BJ (cell line): Measurements from ENCODE around the gene NLE1. TPM values are rescaled to one million over a fixed set of nuclear protein-coding genes. Genes with fewer than 3 reads are reported as not detected.

ENCODE experiments used
- CTCF ChIA-PET: fragments of 350-600 bp; formaldehyde crosslinking; extraction: SDS; loops from one replicate; lab custom pipeline; 2021; ENCODE audit warnings: antibody characterized with exemption, inconsistent platforms; lab: Yijun Ruan, JAX
- POLR2A ChIA-PET: fragments of 300-600 bp; sonication (Branson Sonifier 250); formaldehyde crosslinking; extraction: SDS; loops from one replicate; lab custom pipeline; 2021; ENCODE audit warnings: antibody characterized with exemption; lab: Charles Lee
- DNase-seq: peaks from one replicate; pipeline ENCODE4 v3.0.0-alpha.2; 2011; ENCODE audit warnings: low read depth
- H3K27me3 ChIP-seq: 2 replicates; pipeline ENCODE4 v1.6.0; 2011; ENCODE audit warnings: low read length; ENCODE audit not compliant: control insufficient read depth, insufficient read depth
- H3K36me3 ChIP-seq: 2 replicates; pipeline ENCODE4 v1.5.1; 2011; ENCODE audit warnings: low read length; ENCODE audit not compliant: control insufficient read depth, insufficient read depth
- H3K4me3 ChIP-seq: 2 replicates; pipeline ENCODE4 v1.5.1; 2011; ENCODE audit warnings: low read depth, mild to moderate bottlenecking, control low read depth, low read length
- CTCF ChIP-seq: IDR thresholded peaks from 2 replicates; pipeline ENCODE4 v1.5.1; 2011; ENCODE audit warnings: low read depth, mild to moderate bottlenecking, control low read depth, inconsistent platforms, low read length, moderate library complexity; ENCODE audit not compliant: insufficient read depth
- polyA plus RNA-seq: library from polyadenylated mRNA; depleted of rRNA; stranded (reverse); fragments of >200 nt; gene quantifications from 2 replicates; pipeline ENCODE4 v1.2.3, GENCODE V29; 2011

Gene NLE1
- polyA plus RNA-seq, 1 experiment, result 14.9 TPM

- no peaks in the 10 kb centered on the region for H3K27me3 ChIP-seq
- no peak for TF ChIP-seq CTCF
- no peaks in the 10 kb centered on the region for H3K36me3 ChIP-seq
- H3K4me3 ChIP-seq, result peak overlapping the region; percentile 85
- no peak for DNase-seq
- ChIA-PET CTCF (no interaction called here), POLR2A (no interaction called here)
Measured at GRCh38 chr17:35088356-35088880, 53.7 kb downstream of the NLE1 start.

DNA sequence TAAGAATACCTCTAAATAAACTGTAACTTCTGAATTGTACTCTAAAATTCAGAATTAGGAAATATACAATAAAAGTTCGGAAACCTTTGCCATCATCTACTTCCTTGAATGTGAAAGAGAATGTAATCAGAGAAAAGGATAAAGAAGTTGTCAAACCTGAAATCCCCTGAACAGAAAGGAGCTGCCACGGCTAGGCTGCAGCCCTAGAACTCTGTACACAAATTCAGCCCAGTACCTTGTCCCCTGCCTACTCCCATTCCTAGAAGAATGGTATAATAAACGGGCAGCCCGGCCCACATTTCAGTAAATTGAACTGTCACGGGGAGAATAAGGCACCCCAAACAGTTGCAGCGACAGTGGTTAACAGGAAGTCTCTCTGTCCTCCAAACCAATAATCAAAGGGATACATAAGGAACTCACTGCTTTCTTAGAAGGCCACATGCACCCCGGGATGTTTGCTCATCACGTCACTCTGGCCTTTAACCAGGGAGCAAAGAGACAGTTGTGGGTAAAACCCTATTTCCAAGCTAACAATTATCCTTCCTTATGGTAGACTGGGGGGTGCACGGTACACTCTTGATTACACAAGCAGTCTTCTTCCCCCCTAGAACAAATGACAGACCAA is 54.3 kb downstream of the NLE1 start:
- TF ChIP-seq CTCF, result no peak
- ChIA-PET POLR2A (no interaction called here), CTCF (interaction anchor here (0.6 kb wide), 1 partner anchor 18 kb away, joined by 3 read pairs; no protein-coding TSS in a partner anchor)
- peak overlapping the region; percentile 85 for H3K4me3 ChIP-seq
- H3K27me3 ChIP-seq, result no peaks in the 10 kb centered on the region
- no peaks in the 10 kb centered on the region for H3K36me3 ChIP-seq
- no peak for DNase-seq

GRCh38 chr17:35086931-35087573 is 55.1 kb downstream of the NLE1 start:
- H3K4me3 ChIP-seq, result no peak overlapping the region
- no peak for DNase-seq
- H3K27me3 ChIP-seq, result no peaks in the 10 kb centered on the region
- ChIA-PET CTCF (interaction anchor here (0.6 to 1.1 kb wide), 3 partner anchors 12 to 28 kb away, joined by 3 to 5 read pairs (median 3); no protein-coding TSS in a partner anchor), POLR2A (no interaction called here)
- H3K36me3 ChIP-seq, result no peaks in the 10 kb centered on the region
- no peak for TF ChIP-seq CTCF

- no peaks in the 10 kb centered on the region for H3K36me3 ChIP-seq
- no peaks in the 10 kb centered on the region for H3K27me3 ChIP-seq
- no peak for TF ChIP-seq CTCF
- H3K4me3 ChIP-seq, result no peak overlapping the region
- POLR2A ChIA-PET, result no interaction called here
- CTCF ChIA-PET, result interaction anchor here (1.1 to 1.2 kb wide), 2 partner anchors 11 to 33 kb away, joined by 3 to 5 read pairs; no protein-coding TSS in a partner anchor
- no peak for DNase-seq
Measured at GRCh38 chr17:35086164-35086563, 55.9 kb downstream of the NLE1 start.

DNA sequence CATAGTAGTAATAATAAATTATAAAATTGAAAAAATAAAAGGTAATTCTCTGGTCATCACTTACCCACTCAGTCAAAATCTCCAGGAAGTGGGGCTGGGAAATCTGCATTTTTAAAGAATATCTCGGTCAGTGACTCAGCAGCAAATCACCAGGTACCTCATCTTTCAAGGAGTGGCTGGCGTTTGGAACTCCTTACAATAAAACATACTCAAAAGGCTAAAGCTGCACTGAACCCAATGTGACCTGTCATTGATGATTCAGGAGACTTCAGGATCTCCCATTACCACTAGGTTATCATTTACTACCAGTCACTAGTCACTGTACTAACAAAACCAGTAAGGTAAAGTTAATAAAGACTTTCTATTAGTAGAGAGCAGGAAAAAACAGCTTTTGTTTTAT is 57.1 kb downstream of the NLE1 start:
- DNase-seq, result no peak
- CTCF ChIA-PET, result interaction anchor here (1.2 kb wide), 1 partner anchor 34 kb away, joined by 3 read pairs; no protein-coding TSS in a partner anchor
- H3K27me3 ChIP-seq, result no peaks in the 10 kb centered on the region
- TF ChIP-seq CTCF, result no peak
- POLR2A ChIA-PET, result no interaction called here
- H3K4me3 ChIP-seq, result no peak overlapping the region
- no peaks in the 10 kb centered on the region for H3K36me3 ChIP-seq
